ENCODE results near the gene ATXN2. TPM values are rescaled to one million over a fixed set of nuclear protein-coding genes. Genes with fewer than 3 reads are reported as not detected.

The ATXN2 gene
- total and polyA plus RNA-seq, 10 donors: 7.7 to 77.8 (median 56.8) TPM

GRCh38 chr12:111580737-111581136, 18.4 kb downstream of the ATXN2 start:
- no peaks in the 10 kb centered on the region for H3K9me3 ChIP-seq
- intact Hi-C loops (cut with DNase I; ENCODE audit: low total_unique reads): no loop called here
- 83 to 94% (median 89%) methylated on average over 7 of the region's 7 CpGs for WGBS, 5 donors
- TF ChIP-seq CTCF (IDR thresholded peaks at IDR 0.05 in 8 of 11, conservative IDR thresholded peaks at IDR 0.05 in 3 of 11): no peak
- TF ChIP-seq POLR2A (IDR thresholded peaks at IDR 0.05): no peak
- no peak for TF ChIP-seq POLR2AphosphoS5 (IDR thresholded peaks at IDR 0.05)
- no peaks in the 10 kb centered on the region for H3K27me3 ChIP-seq (replicated peaks in 1 of 7)
- peaks cover 0 to 21% (median 0%) of the 10 kb centered on the region in 6 donors for H3K36me3 ChIP-seq
- no peak overlapping the region for H3K27ac ChIP-seq
- H3K4me3 ChIP-seq: no peak overlapping the region
- peaks cover 0 to 48% (median 16%) of the 10 kb centered on the region in 6 donors for H3K4me1 ChIP-seq
- no peak for DNase-seq

- TF ChIP-seq POLR2AphosphoS5 (IDR thresholded peaks at IDR 0.05): no peak
- TF ChIP-seq POLR2A (IDR thresholded peaks at IDR 0.05): no peak
- intact Hi-C loops (cut with DNase I; ENCODE audit: low total_unique reads): no loop called here
- H3K4me3 ChIP-seq: no peak overlapping the region
- no peaks in the 10 kb centered on the region for H3K27me3 ChIP-seq (replicated peaks in 1 of 7)
- DNase-seq: no peak
- peaks cover 0 to 42% (median 18%) of the 10 kb centered on the region in 6 donors for H3K4me1 ChIP-seq
- no peaks in the 10 kb centered on the region for H3K9me3 ChIP-seq
- peaks cover 0 to 24% (median 0%) of the 10 kb centered on the region in 6 donors for H3K36me3 ChIP-seq
- WGBS, 5 donors: 93 to 98% (median 96%) methylated on average over 3 of the region's 3 CpGs
- H3K27ac ChIP-seq: no peak overlapping the region
Observed at GRCh38 chr12:111580119-111580425, 19.0 kb downstream of the ATXN2 start.

GRCh38 chr12:111578971-111579340, 20.2 kb downstream of the ATXN2 start:
- TF ChIP-seq POLR2A (IDR thresholded peaks at IDR 0.05) (no peak), POLR2AphosphoS5 (IDR thresholded peaks at IDR 0.05) (no peak), CTCF (IDR thresholded peaks at IDR 0.05 in 8 of 11, conservative IDR thresholded peaks at IDR 0.05 in 3 of 11) (no peak)
- DNase-seq: no peak
- intact Hi-C loops (cut with DNase I; ENCODE audit: low total_unique reads): no loop called here
- Histone ChIP-seq H3K4me1 (peaks cover 0 to 46% (median 21%) of the 10 kb centered on the region in 6 donors), H3K9me3 (no peaks in the 10 kb centered on the region), H3K4me3 (no peak overlapping the region), H3K27me3 (replicated peaks in 1 of 7) (no peaks in the 10 kb centered on the region), H3K27ac (no peak overlapping the region), H3K36me3 (peaks cover 0 to 24% (median 0%) of the 10 kb centered on the region in 6 donors)
- 84 to 93% (median 90%) methylated on average over 2 of the region's 2 CpGs for WGBS, 5 donors

GRCh38 chr12:111578276-111578970, 20.7 kb downstream of the ATXN2 start:
- TF ChIP-seq POLR2A (IDR thresholded peaks at IDR 0.05) (no peak), CTCF (IDR thresholded peaks at IDR 0.05 in 8 of 11, conservative IDR thresholded peaks at IDR 0.05 in 3 of 11) (no peak), POLR2AphosphoS5 (IDR thresholded peaks at IDR 0.05) (no peak)
- no peak overlapping the region for H3K27ac ChIP-seq
- H3K9me3 ChIP-seq: no peaks in the 10 kb centered on the region
- no peaks in the 10 kb centered on the region for H3K27me3 ChIP-seq (replicated peaks in 1 of 7)
- no peak for DNase-seq
- intact Hi-C loops (cut with DNase I; ENCODE audit: low total_unique reads): no loop called here
- 78 to 86% (median 85%) methylated on average over 4 of the region's 4 CpGs for WGBS, 5 donors
- H3K36me3 ChIP-seq: peaks cover 0 to 24% (median 0%) of the 10 kb centered on the region in 6 donors
- no peak overlapping the region for H3K4me3 ChIP-seq
- peaks cover 0 to 51% (median 25%) of the 10 kb centered on the region in 6 donors for H3K4me1 ChIP-seq
